Activated naive CD4-positive, alpha-beta T cell treated with anti-CD3 and anti-CD28 coated beads for 36 hours (primary cell): ENCODE results near the gene ARHGEF7. TPM values are rescaled to one million over a fixed set of nuclear protein-coding genes. Genes with fewer than 3 reads are reported as not detected.

Experiments
- CTCF ChIA-PET: fragments of 350-600 bp; sonication (Branson Sonifier 250); formaldehyde crosslinking; loops from one replicate; lab custom pipeline; 2021; ENCODE audit warnings: antibody characterized with exemption; lab: Charles Lee
- DNase-seq: peaks from one replicate; pipeline ENCODE4 v3.0.0-alpha.2; 2020
- H3K27ac Mint-ChIP-seq: one replicate; pipeline ENCODE4 v1.8.0; 2021; ENCODE audit warnings: mild to moderate bottlenecking, mixed read lengths
- H3K27me3 Mint-ChIP-seq: one replicate; pipeline ENCODE4 v1.8.0; 2021; ENCODE audit warnings: low read depth, mixed read lengths
- H3K36me3 Mint-ChIP-seq: one replicate; pipeline ENCODE4 v1.8.0; 2021; ENCODE audit warnings: low read depth, mixed read lengths
- H3K4me1 Mint-ChIP-seq: one replicate; pipeline ENCODE4 v1.8.0; 2021; ENCODE audit warnings: low read depth, mixed read lengths
- H3K4me3 Mint-ChIP-seq: one replicate; pipeline ENCODE4 v1.8.0; 2021; ENCODE audit warnings: mild to moderate bottlenecking, moderate library complexity, mixed read lengths
- H3K9me3 Mint-ChIP-seq: one replicate; pipeline ENCODE4 v1.8.0; 2021; ENCODE audit warnings: mixed read lengths
- intact Hi-C: fragments of 100-400 bp; cut with micrococcal nuclease; formaldehyde crosslinking; loops from one replicate; pipeline ENCODE4 v1.15.1; 2023
- total RNA-seq, 2 experiments: library from RNA; stranded (reverse); gene quantifications; one replicate each; pipeline ENCODE4 v1.2.3, GENCODE V29; 2021

The ARHGEF7 gene
- total RNA-seq, 2 experiments from 2014 or later: 48.4 to 56.6 TPM

DNA sequence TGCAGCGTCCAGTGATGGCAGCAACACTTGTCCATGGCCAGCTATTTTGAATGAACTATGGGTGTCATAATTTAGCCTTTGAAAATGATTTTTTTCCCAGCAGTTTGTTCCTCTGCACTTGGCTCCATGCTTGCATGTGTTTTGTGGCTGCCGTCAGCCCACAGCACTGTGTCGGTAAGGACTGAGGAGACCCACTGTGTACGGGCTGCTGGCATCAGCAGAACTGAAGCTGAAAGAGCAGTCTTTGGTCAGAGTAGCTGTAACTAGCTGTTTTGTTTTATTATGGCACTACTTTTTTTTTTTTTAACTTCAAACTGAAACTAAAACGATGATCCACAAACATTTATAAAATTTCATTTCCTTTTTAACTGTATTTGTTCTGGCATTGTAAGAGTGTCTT lies 155.0 kb downstream of the ARHGEF7 start:
- Mint-ChIP-seq H3K27ac (no peak overlapping the region), H3K27me3 (no peaks in the 10 kb centered on the region), H3K4me3 (no peak overlapping the region), H3K9me3 (no peaks in the 10 kb centered on the region), H3K36me3 (peaks cover 33% of the 10 kb centered on the region), H3K4me1 (peaks cover 3% of the 10 kb centered on the region)
- CTCF ChIA-PET: no interaction called here
- intact Hi-C loops: no loop called here
- DNase-seq: no peak

GRCh38 chr13:111270765-111271698 lies 155.9 kb downstream of the ARHGEF7 start:
- CTCF ChIA-PET: no interaction called here
- H3K27me3 Mint-ChIP-seq: no peaks in the 10 kb centered on the region
- H3K4me3 Mint-ChIP-seq: no peak overlapping the region
- intact Hi-C loops: no loop called here
- H3K4me1 Mint-ChIP-seq: peaks cover 10% of the 10 kb centered on the region
- peaks cover 32% of the 10 kb centered on the region for H3K36me3 Mint-ChIP-seq
- H3K9me3 Mint-ChIP-seq: no peaks in the 10 kb centered on the region
- DNase-seq: no peak
- H3K27ac Mint-ChIP-seq: no peak overlapping the region

DNA sequence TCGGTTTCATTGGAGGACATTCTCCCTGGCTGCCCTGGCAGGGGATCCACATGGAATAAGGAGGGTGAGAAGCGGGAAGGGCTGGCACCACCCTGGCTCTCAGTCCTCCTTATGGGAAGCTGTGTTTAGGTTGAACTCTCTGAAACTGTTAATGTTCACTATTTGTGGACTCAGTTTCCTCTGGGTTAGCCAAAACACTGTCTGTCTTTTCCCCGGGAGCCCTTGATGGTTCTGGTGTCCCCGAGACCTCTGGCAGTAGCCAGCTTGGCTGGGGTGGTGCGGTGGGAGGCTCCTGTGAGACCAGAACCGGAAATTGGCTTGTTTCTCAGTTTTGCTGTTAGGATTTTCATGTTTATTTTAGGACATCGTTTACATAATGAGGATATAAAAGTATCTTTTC lies 157.0 kb downstream of the ARHGEF7 start:
- Mint-ChIP-seq H3K4me3 (no peak overlapping the region), H3K4me1 (peaks cover 12% of the 10 kb centered on the region), H3K9me3 (no peaks in the 10 kb centered on the region), H3K27me3 (no peaks in the 10 kb centered on the region), H3K36me3 (peaks cover 36% of the 10 kb centered on the region), H3K27ac (no peak overlapping the region)
- CTCF ChIA-PET: no interaction called here
- DNase-seq: no peak
- intact Hi-C loops: no loop called here

GRCh38 chr13:111275382-111275781 lies 160.3 kb downstream of the ARHGEF7 start:
- no peak for DNase-seq
- Mint-ChIP-seq H3K9me3 (no peaks in the 10 kb centered on the region), H3K27ac (no peak overlapping the region), H3K4me1 (peaks cover 12% of the 10 kb centered on the region), H3K27me3 (no peaks in the 10 kb centered on the region), H3K4me3 (no peak overlapping the region), H3K36me3 (peaks cover 23% of the 10 kb centered on the region)
- intact Hi-C loops: no loop called here
- CTCF ChIA-PET: interaction anchor here (2.9 kb wide), 1 partner anchor 208 kb away, joined by 8 read pairs; no protein-coding TSS in a partner anchor

DNA sequence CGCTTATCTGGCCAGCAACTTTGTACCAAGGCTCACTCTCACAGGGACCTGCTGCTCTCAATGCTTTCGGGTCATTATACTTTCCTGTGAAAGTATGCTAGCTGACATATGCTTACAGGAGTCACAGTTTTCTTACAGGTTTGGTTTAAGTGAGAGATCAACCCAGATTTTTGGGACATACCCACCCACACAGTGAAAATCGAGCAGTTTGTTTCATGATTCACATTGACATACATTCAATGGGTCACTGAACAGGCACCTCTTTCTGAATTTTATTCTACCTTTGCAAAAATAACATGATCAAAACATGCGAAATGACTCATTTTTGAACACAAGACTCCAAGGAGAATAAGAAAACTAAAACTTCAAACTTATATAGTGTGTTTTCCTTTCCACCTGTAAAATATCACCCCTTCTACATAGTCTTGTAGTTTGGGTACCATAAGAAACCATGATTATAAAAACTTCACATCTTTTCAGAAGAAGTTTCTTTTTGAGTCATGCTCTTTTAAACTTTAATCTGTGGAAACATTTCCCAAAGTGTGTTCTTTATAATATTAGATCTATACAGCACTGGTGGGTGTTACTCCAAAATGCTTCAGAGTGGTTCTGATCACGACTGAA lies 161.0 kb downstream of the ARHGEF7 start:
- no peaks in the 10 kb centered on the region for H3K27me3 Mint-ChIP-seq
- peaks cover 23% of the 10 kb centered on the region for H3K36me3 Mint-ChIP-seq
- DNase-seq: no peak
- no peaks in the 10 kb centered on the region for H3K9me3 Mint-ChIP-seq
- intact Hi-C loops: no loop called here
- H3K27ac Mint-ChIP-seq: no peak overlapping the region
- no peak overlapping the region for H3K4me3 Mint-ChIP-seq
- peaks cover 12% of the 10 kb centered on the region for H3K4me1 Mint-ChIP-seq
- CTCF ChIA-PET: interaction anchor here (2.9 kb wide), 1 partner anchor 208 kb away, joined by 8 read pairs; no protein-coding TSS in a partner anchor

DNA sequence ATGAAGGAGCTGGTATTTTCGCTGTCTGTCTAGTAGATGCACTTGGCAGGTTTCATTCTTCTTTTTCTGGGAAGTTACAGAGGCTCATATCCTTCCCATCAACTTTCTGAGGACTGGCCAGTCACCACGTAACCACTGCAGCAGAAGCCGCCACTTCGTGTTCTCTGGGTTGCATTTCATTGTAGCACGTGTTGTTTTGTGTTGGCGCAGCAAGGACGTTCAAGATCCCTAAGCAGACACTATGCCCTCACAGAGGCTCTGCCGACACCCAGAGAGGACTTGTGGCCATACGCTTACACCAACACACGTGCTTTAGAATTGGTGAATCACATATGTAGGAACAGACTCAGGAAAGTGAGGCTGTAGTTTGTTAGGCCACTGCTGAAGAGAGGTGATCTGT lies 163.1 kb downstream of the ARHGEF7 start:
- Mint-ChIP-seq H3K36me3 (peaks cover 31% of the 10 kb centered on the region), H3K4me1 (peaks cover 12% of the 10 kb centered on the region), H3K4me3 (no peak overlapping the region), H3K27ac (no peak overlapping the region), H3K9me3 (no peaks in the 10 kb centered on the region), H3K27me3 (no peaks in the 10 kb centered on the region)
- no peak for DNase-seq
- CTCF ChIA-PET: no interaction called here
- intact Hi-C loops: no loop called here

GRCh38 chr13:111278743-111279652 lies 163.9 kb downstream of the ARHGEF7 start:
- H3K27ac Mint-ChIP-seq: no peak overlapping the region
- no peaks in the 10 kb centered on the region for H3K27me3 Mint-ChIP-seq
- intact Hi-C loops: no loop called here

GRCh38 chr13:111280226-111280625 lies 165.1 kb downstream of the ARHGEF7 start:
- Mint-ChIP-seq H3K4me3 (no peak overlapping the region), H3K9me3 (no peaks in the 10 kb centered on the region), H3K27me3 (no peaks in the 10 kb centered on the region), H3K36me3 (peaks cover 38% of the 10 kb centered on the region), H3K4me1 (peaks cover 12% of the 10 kb centered on the region), H3K27ac (no peak overlapping the region)
- intact Hi-C loops: no loop called here
- CTCF ChIA-PET: no interaction called here
- DNase-seq: no peak

More at GRCh38 chr13:111278743-111279652, 163.9 kb downstream of the ARHGEF7 start:
- no peak for DNase-seq
- H3K4me3 Mint-ChIP-seq: no peak overlapping the region
- H3K36me3 Mint-ChIP-seq: peaks cover 38% of the 10 kb centered on the region
- H3K4me1 Mint-ChIP-seq: peaks cover 12% of the 10 kb centered on the region
- CTCF ChIA-PET: no interaction called here
- no peaks in the 10 kb centered on the region for H3K9me3 Mint-ChIP-seq

- CTCF ChIA-PET: interaction anchor here (0.6 to 0.7 kb wide), 2 partner anchors 121 to 642 kb away, joined by 3 read pairs; no protein-coding TSS in a partner anchor
- H3K27me3 Mint-ChIP-seq: no peaks in the 10 kb centered on the region
- H3K4me3 Mint-ChIP-seq: no peak overlapping the region
- no peak overlapping the region for H3K27ac Mint-ChIP-seq
- H3K36me3 Mint-ChIP-seq: peaks cover 40% of the 10 kb centered on the region
- peaks cover 5% of the 10 kb centered on the region for H3K4me1 Mint-ChIP-seq
- H3K9me3 Mint-ChIP-seq: no peaks in the 10 kb centered on the region
- intact Hi-C loops: no loop called here
- no peak for DNase-seq
Observed at GRCh38 chr13:111280681-111281585, 165.8 kb downstream of the ARHGEF7 start.

GRCh38 chr13:111281751-111282311 lies 166.7 kb downstream of the ARHGEF7 start:
- no peak for DNase-seq
- Mint-ChIP-seq H3K9me3 (no peaks in the 10 kb centered on the region), H3K36me3 (peaks cover 40% of the 10 kb centered on the region), H3K4me3 (no peak overlapping the region), H3K27ac (no peak overlapping the region), H3K27me3 (no peaks in the 10 kb centered on the region), H3K4me1 (no peaks in the 10 kb centered on the region)
- CTCF ChIA-PET: interaction anchor here (0.6 kb wide), 1 partner anchor 122 kb away, joined by 3 read pairs; no protein-coding TSS in a partner anchor
- intact Hi-C loops: no loop called here

DNA sequence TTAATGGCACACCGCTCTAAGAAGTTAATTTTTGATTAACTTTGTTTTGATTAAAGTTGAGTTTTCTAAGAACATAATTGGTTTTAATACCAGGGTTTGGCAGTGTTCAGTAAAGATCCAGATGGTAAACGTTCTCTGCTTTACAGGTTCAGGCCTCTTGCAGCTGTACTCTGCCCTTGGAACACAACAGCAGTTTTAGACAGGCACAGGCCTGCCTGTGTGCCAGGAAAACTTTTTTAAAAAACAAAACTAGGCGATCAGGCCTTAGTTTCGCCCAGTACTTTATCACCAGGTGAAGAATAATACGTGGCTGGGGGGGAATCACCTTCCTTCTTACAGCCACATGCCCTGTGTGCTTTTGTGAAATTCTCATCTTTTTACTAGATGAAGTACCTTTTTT lies 167.3 kb downstream of the ARHGEF7 start:
- intact Hi-C loops: no loop called here

More for the DNA sequence above, 167.3 kb downstream of the ARHGEF7 start:
- H3K4me3 Mint-ChIP-seq: no peak overlapping the region
- no peaks in the 10 kb centered on the region for H3K9me3 Mint-ChIP-seq
- no peaks in the 10 kb centered on the region for H3K27me3 Mint-ChIP-seq
- no peak overlapping the region for H3K27ac Mint-ChIP-seq
- H3K36me3 Mint-ChIP-seq: peaks cover 45% of the 10 kb centered on the region
- H3K4me1 Mint-ChIP-seq: no peaks in the 10 kb centered on the region
- CTCF ChIA-PET: no interaction called here
- DNase-seq: no peak
